SIG-M5 treated with dmso at 0.1 percent for 504 hours (cell line): ENCODE results near the gene NELFA.
"Not testable (repeated sequence)": the region's sequence is repeated elsewhere in the genome, so short reads cannot be mapped to it uniquely, and the experiment has no call there.

Experiments used
- DNase-seq: peaks from one replicate; lab custom pipeline; 2025; ENCODE audit not compliant: unreplicated experiment; lab: John Stamatoyannopoulos, UW

Gene NELFA

DNA sequence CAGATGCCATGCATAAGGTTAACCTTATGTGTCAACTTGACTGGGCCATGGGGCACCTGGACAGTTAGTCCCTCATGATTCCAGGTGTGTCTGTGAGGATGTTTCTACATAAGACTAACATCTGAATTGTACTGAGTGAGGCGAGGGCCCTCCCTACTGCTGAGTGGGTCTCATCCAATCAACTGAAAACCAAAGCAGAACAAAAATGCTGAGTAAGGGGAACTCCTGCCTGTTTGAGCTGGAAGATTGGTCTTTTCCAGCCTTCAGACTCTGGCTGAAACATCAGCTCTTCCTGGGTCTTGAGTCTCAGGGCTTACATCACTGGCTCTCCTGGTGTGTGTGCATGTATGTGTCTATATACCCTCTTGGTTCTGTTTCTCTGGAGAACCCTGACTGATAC is 13.8 kb downstream of the NELFA start:
- no peak for DNase-seq

DNA sequence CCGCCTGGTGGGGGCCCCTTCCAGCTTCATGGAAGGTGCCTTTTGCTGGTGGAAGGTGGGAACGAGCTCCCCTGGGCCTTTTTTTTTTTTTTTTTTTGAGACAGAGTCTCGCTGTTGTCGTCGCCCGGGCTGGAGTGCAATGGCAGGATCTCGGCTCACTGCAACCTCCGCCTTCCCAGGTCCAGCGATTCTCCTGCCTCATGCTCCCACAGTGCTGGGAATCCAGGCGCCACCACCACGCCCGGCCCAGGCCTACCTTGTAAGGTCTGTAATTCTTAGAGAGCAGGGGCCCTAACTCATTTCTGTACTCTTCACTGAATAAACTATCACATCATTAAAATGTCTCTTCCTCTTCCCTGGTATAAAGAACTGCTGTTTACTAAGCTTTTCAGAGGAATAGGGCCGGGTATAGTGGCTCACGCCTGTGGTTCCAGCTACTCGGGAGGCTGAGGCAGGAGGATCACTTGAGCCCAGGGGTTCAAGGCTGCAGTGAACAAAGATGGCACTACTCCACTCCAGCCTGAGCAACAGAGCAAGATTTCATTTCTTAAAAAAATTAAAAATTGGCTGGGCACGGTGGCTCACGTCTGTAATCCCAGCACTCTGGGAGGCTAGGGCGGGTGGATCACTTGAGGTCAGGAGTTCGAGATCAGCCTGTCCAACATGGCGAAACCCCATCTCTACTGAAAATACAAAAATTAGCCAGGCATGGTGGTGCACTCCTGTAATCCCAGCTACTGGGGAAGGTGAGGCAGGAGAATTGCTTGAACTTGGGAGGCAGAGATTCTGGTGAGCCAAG is 14.9 kb downstream of the NELFA start:
- not testable (repeated sequence) for DNase-seq

DNA sequence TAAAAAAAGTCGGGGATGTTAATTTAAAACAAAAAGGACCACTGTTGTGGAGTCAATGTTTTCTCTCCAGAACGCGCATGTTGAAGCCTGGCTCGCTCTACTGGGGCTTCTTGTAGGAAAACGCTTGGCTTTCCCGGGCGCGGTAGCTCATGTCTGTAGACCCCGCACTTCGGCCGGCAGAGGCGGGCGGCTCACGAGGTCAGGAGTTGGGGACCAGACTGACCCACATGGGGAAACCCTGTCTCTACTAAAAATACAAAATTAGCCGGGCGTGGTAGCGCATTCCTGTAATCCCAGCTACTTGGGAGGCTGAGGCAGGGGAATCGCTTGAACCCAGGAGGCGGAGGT is 15.6 kb downstream of the NELFA start:
- no peak for DNase-seq

DNA sequence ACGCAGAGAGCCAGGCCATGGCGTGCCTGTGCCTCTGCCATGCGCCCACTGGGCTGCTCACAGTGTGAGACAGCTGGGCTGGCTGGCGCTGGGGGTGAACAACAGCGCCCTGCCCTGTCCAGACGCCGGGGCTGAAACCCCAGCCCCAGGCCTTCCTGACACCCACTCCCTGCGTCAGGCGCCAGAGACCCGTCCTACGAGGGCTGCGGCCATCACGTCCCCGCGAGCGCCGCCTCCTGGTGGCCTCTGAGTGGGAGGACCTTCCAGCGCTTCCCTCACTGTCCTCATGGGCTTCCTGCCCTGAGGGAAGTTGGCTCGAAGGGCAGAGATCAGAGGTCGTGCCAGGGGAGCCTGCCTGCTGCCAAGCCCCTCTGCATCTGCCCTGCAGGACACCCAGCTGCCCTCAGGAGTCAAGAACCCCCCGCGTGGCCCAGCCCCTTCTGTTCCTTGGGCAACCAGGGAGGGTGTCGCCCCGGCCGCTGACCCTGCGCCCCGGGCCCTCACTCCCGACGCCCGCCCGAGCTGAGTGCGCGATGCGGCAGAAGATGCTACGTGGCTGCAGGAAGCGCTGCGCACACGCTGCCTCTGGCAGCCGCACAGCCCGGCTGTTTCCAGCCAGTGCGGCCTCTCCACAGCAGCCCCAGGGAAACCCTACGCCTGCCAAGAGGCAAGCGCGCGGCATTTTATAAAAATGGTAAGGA is 16.2 kb downstream of the NELFA start:
- DNase-seq, result no peak

DNA sequence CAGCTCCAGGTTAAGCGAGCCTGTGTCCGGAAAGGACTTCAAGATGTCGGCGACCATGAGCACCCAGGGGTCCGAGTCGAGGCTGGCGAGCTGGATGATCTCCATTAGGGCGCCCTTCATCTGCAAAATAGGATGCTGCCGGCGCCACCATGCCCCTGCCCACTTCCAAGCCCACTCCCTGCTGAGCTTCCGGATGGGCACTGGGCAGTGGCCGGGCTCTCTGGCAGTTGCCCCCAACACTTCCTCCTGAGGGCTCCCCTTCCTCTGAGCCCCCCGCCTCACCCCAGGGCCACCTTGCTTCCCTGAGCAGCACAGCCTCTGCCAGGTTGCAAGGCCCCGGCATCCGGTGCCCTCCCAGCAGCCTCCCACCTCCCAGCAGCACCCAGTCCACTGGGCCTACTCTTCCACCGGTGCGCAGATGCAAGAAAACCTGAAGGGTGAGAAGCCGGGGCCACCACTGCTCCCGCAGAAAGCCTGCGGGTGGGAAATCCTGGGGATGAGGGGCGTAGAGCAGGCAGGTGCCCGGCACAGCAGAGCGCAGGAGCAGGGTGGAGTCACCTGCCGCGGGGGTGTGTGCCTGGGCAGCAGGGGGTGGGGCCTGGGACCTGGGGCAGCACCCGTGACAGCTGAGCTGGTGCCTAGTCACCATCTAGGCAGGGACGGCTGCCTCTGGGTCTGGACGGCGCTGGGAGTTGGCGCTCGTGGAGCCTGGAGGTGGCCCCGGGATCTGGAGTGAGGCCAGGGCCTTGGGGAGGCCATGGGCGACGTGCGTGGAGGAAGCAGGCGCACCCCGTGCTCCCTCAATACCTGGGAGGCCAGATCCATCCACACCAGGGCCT is 17.0 kb downstream of the NELFA start:
- DNase-seq, result no peak

DNA sequence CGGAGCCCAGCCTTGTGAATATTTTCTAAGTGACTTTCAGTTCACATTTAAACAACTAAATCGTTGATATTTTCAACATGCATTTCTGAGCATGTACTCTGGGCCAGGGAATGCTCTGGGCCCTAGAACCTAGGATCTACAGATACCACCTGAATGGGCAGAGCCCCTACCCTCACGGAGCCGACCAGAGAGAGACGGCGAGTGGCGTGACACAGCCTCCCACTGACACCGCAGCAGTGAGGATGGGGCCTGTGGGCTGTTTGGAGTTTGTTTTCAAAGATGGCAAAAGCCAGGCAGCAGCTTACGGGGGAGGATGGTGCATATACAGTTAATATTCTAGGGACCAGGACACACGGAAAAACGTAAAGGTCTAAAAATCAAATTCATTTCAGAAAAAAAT is 17.7 kb downstream of the NELFA start:
- no peak for DNase-seq

DNA sequence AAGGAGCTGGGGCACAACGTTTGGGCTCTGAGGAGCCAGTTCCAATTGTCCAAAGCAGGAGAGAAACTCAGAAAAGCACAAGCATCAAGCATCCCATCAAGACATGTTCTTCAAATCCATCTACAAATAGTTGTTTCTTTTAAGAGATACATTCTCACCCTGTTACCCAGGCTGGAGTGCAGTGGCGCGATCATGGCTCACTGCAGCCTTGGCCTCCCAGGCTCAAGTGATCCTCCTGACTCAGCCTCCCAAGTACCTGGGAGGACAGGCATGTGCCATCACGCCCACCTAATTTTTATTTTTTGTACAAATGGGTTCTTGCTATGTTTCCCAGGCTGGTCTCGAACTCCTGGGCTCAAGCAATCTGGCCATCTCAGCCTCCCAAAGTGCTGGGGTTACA is 18.1 kb downstream of the NELFA start:
- DNase-seq, result no peak

DNA sequence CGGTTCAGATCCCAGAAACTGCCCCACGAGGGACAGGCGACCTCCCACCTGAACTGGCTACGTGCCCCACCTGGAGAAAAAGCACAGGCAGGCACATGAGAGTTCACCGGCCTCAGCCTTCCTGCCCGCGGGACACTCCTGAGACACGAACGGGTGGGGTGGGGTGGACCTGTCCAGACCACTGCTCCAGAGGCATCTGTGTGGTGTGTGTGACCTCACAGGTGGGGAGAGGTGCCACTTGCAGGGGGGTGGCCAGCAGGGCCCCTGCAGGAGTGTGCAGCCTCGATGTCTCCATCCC is 18.5 kb downstream of the NELFA start:
- DNase-seq, result no peak

DNA sequence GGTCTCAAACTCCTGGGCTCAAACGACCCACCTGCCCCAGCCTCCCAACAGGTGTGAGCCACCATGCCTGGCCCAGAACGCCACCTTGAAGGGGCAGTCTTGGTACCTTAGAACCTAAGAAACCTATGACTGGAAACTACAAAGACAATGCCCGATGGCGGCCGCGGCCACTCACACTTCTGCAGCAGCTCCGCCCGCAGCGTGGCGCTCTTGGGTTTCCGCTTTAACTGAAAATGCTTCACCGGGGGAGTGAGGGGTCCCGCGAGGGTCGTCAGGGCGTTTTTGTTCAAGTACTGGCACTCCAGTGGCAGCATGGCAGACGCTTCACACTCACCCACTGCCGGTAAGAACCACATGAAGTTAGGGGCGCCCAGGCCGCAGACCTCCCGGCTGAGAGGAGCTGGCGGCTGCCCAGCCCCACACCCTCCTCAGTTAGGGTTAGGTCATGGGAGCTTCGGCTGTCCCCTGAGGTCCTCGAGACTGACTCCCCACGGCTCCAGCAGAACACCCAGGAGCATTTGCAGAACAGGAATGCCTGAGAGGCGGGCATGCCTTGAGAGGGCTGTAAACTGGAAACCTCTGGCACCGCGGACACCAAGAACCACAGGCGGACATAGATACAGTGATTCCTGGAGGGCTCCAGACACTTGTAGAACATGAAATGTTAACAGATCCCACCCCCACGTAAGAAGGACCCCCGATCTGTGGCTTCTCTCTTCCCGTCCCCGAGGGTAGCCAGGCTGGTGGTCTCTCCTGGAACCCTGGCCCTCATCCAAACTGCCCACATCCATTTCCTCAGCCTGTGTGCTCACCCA is 19.0 kb downstream of the NELFA start:
- DNase-seq, result no peak

DNA sequence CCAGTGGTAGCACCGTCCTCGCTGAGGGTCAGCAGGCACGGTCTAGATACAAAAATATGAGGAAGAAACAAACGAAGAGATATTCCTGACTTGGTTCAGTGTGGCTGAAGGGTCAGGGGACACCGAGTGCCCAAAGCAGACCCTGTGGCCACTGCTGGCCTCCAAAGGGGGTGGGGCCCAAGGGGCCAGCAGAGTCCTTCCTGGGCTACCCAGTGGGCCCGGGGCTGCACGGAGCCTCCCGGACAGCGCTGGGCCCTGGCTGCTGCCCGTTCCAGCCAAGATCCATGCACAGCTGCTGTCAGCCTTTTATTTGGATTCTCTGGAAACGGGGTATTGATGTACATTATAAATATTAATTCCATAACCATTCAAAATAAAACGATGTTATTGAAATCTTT is 20.4 kb downstream of the NELFA start:
- DNase-seq, result no peak

DNA sequence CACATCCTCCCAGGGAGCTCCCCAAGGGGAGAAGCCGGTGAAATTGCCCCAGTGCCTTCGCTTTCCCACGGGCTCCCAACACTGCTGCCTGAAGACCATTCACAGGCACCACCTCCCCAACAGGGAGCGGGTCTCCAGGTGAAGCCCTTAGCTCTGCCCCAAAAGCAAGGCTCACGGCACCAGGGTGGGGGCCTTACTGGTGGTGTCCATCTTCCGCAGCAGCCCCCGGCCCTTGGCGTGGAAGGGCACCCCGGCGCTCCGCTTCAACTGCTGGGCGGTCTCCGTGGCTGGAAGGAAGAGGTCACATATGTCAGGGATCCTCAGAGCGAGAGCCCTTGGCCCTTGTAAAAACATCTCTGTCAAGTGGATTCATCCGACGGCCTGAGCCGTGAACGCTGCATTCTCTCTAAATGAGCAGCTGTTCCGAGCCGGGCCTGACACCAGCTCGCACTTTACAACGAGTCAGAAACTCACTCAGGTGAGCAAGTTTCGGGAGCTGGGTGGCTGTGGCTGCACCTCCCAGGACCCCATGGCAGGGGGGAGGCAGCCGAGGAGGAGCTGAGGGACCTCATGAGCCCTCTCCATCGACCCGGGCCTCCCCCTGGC is 20.9 kb downstream of the NELFA start:
- DNase-seq, result no peak

DNA sequence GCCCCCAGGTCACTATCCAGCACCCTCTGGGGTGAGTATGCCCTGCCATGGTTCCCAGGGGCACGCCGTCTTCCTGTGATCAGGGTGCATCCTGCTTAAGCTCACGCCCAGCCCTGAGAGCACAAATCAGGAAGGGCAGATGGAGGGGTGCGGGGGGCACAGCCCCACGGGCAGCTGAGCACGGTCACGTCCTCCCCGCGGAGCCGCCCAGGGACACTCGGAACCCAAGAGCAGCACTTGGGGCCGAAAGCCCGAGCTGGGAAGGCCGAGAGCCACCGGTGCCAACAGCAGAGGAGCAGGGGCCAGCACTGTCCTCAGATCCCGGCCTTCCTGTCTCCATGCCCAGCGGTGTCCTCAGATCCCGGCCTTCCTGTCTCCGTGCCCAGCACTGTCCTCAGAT is 21.5 kb downstream of the NELFA start:
- DNase-seq, result no peak

DNA sequence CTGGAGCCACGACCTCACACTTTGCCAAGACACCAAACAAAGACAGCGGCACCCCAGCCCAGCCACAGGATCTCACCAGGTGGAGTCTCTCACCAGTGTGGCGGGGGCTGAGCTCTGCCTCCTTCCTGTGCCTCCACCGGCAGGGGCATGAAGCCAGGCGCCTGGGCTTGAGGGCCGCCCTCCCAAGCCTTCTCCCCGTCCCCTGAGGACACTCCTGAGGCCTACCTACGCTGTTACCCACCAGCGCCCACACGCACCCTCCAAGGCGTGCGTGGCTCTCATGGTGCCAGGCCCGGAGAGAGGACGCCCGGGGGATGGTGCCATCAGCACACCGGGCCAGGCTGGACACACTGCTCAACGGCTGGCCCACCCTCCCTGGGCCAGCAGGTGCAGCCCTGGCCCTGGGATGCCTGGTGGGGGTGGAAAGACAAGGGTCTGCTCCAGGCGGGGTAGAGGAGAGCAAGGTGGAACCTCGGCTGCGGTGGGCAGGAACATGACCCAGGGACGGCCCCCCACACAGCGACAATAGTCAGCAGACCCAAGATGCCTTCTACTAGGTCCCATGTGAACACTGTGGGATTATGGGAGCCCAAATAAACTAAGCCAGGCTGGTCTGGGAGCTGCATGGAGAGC is 22.1 kb downstream of the NELFA start:
- no peak for DNase-seq

DNA sequence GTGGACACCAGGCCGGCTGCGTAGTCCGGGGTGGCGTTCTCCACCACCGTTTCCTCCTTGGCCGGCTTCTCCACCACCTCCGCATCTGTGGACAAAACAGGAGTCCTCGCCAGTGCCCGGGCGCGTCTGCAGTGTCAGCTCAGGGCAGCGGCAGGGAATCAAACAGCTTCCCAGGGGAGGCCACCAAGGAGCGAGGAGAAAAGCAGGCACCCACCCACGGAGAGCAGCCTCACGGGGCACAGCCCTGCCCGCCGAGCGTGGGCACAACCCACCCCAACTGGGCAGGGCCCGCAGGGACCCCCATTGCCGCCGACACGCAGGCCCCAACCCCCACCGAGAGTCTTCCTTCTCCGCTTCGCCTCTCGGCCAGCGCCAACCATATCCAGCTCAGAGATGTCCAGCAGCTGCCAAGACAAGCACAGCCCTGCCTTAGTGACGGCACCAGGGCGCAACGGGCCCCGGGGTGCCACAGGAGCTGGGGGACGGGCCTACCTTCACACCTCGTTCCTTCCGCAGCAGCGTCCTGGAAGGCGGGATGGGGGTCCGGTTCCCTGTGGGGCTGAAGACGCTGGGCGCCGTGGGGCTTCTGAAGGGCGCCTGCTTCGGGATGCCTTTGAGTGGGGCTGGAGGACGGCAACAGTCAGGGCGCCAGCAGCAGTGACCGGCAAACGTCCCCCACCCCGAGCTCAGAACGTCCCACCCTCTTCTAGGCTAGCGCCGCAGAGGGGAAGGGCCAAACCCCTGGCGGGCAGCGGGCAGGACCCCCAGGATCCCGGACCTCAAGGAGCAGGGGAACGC is 22.8 kb downstream of the NELFA start:
- no peak for DNase-seq

DNA sequence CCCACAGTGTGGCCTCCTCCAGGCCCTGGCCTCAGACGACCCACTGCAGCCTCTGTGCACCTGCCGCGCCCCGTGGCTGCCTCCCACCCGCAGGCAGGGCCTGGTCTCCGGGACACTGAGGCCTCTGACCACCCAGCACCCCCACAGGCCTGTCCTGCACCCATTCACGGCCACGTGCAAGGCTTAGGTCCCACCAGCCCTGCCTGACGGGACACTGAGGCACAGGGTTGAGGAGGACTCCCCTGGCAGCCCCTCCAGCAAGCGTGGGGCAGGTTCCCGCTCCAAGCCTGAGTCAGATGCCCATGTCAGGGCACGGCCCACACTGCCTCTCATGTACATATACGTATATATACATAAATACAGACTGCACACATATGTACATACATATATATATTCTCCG is 23.5 kb downstream of the NELFA start:
- DNase-seq, result no peak

DNA sequence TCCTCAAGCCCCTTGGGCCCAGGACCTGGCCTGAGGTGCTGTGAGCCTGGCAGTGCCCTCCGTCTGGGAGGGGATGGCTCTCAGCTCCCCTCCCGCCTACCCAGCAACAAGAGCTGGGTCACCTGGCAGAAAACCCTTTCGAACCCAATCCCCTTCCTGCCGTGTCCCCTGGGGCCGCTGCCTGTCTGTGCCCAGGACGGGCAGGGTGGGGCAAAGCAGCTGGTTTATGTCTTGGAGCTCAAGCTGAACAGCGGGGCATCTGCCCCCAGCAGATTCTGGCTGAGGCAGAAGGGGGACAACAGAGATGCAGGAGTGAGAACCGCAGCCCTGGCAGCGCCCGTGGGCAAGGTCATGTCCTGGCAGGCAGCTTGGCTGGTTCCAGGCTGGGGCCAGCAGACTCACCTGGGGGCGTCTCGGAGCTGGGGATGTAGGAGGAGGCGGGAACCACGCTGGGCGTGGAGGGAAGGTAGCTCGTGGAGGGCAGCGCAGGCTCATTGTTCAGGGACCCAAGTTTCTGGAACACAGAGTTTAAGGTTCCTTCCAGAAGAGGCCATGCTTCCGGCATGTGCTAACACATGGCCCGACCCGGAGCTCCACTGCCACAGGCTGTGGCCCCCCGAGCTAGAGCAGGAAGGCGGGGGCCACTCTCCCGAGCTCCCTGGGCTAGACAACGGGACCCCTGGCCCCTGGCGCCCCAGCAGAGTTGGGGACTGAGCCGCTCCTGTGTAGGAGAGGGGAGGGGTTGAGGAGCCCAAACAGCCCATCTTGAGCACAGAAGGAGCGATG is 24.2 kb downstream of the NELFA start:
- no peak for DNase-seq

DNA sequence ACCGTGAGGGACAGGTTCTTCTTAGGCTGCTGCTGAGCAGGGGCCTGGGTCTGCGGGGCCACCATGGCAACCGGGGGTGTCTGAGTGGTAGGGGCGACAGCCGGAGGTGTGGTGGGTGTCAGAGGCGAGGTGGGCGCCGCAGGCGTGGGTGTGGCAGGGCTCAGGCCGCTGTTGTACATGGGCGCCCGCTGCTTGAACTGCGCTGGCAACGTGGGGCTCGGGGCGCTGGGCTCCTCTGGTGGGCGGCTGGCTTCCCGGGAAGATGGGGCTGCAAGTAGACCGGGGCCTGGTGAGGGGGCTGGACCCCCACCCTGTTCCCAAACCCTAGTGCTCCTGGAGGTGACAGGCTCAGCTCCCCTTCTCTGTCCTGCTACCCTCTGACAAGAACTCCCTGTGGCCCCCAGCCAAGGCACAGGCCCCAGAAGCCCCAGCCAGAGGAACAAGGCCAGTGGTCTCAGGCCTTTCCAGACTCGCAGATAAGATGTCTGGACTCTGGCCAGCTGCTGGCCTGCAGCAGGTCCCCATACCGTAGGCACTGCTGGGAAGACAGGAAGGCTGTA is 24.8 kb downstream of the NELFA start:
- no peak for DNase-seq

DNA sequence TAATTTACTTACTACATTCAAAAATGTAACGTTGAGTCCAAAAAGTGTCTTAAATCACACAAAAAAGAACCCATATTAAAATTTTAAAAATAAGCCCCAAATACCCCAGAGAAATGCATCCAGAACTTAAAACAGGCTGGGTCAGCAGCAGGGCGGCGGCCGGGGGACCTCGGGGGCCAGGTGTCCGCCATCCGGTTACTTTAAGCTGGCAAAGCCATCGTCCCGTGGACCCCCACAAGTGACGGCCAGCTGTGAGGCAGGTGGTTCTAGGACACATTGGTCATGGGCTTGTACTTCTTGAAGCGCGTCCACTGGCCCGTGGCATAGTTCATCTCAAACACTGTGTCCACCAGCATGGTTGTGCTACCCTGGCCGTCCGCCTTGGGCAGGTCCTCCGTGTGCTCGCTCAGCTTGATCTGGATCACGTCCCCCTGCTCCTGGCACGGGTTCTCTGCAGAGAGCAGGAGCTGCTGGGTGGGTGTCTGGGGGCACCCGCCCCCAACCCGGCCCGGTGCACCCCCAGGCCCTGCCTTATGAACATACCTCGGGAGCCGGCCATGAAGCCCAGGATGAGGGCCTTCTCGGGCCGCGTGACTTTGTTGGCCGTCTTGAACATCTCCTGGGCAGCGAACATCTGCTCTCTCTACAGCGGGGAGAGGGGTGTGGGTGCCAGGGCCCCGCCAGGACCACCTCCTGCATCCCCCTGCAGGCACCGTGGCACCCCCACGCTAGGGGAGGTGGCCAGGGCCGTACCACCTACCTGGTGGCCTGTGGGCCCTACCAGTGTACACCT is 25.5 kb downstream of the NELFA start:
- no peak for DNase-seq
